Neural progenitor cell (in vitro differentiated cells): ENCODE results near the gene CCDC88B. TPM values are rescaled to one million over a fixed set of nuclear protein-coding genes. Genes with fewer than 3 reads are reported as not detected.

Source experiments
- DNase-seq: peaks from one replicate; pipeline ENCODE4 v3.0.0-alpha.2; 2016; ENCODE audit warnings: low spot score
- H2AFZ ChIP-seq: fragments of 200-600 bp; sonication (generic); replicated peaks from 2 replicates; pipeline ENCODE4 v1.6.1; 2016; ENCODE audit warnings: antibody characterized with exemption
- H3F3A ChIP-seq: fragments of 200-600 bp; sonication (generic); 2 replicates; pipeline ENCODE4 v1.6.1; 2016; ENCODE audit warnings: antibody characterized with exemption, low read depth
- H3K27ac ChIP-seq: fragments of 200-600 bp; sonication (generic); 2 replicates; pipeline ENCODE4 v1.5.1; 2016; ENCODE audit warnings: mild to moderate bottlenecking
- H3K27me3 ChIP-seq: fragments of 200-600 bp; sonication (generic); 2 replicates; pipeline ENCODE4 v1.6.1; 2016; ENCODE audit warnings: mild to moderate bottlenecking, moderate library complexity
- H3K36me3 ChIP-seq: fragments of 200-600 bp; sonication (generic); 2 replicates; pipeline ENCODE4 v1.5.1; 2016
- H3K4me1 ChIP-seq: fragments of 200-600 bp; sonication (generic); 2 replicates; pipeline ENCODE4 v1.6.1; 2016; ENCODE audit warnings: mixed run types
- H3K4me2 ChIP-seq: fragments of 200-600 bp; sonication (generic); 2 replicates; pipeline ENCODE4 v1.6.1; 2016
- H3K4me3 ChIP-seq: fragments of 200-600 bp; sonication (generic); 2 replicates; pipeline ENCODE4 v1.5.1; 2016
- H3K79me2 ChIP-seq: fragments of 200-600 bp; sonication (generic); 2 replicates; pipeline ENCODE4 v1.6.1; 2016; ENCODE audit warnings: low read depth
- H3K9ac ChIP-seq: fragments of 200-600 bp; sonication (generic); 2 replicates; pipeline ENCODE4 v1.6.1; 2016
- H3K9me3 ChIP-seq: fragments of 200-600 bp; sonication (generic); 2 replicates; pipeline ENCODE4 v1.5.1; 2016; ENCODE audit warnings: low read depth
- H4K20me1 ChIP-seq: fragments of 200-600 bp; sonication (generic); 2 replicates; pipeline ENCODE4 v1.6.1; 2016; ENCODE audit warnings: low read depth
- H3K27ac Mint-ChIP-seq: 3 replicates; pipeline ENCODE4 v1.8.0; 2021; ENCODE audit warnings: mixed read lengths
- H3K27me3 Mint-ChIP-seq: 2 replicates; pipeline ENCODE4 v1.8.0; 2022; ENCODE audit warnings: low read depth, mild to moderate bottlenecking, inconsistent platforms, moderate library complexity, mixed read lengths; ENCODE audit not compliant: insufficient read depth
- H3K36me3 Mint-ChIP-seq: 3 replicates; pipeline ENCODE4 v1.8.0; 2021; ENCODE audit warnings: mixed read lengths
- H3K4me1 Mint-ChIP-seq: 3 replicates; pipeline ENCODE4 v1.8.0; 2021; ENCODE audit warnings: mixed read lengths
- H3K4me3 Mint-ChIP-seq: 3 replicates; pipeline ENCODE4 v1.8.0; 2021; ENCODE audit warnings: mild to moderate bottlenecking, moderate library complexity, mixed read lengths
- H3K9me3 Mint-ChIP-seq: 3 replicates; pipeline ENCODE4 v1.8.0; 2020; ENCODE audit warnings: mixed read lengths
- EZH2 ChIP-seq: fragments of 200-600 bp; sonication (generic); IDR thresholded peaks from 2 replicates; pipeline ENCODE4 v1.6.1; 2017; ENCODE audit warnings: antibody characterized with exemption, mild to moderate bottlenecking, moderate library complexity
- EZH2phosphoT487 ChIP-seq: fragments of 200-600 bp; sonication (generic); IDR thresholded peaks from 2 replicates; pipeline ENCODE4 v1.6.1; 2017; ENCODE audit warnings: antibody characterized with exemption
- total RNA-seq: library from RNA; depleted of rRNA; stranded (reverse); fragments of >200 nt; gene quantifications from 2 replicates; pipeline ENCODE4 v1.2.3, GENCODE V29; 2015; ENCODE audit warnings: low replicate concordance
- TF ChIP-seq, protein P1 (sequence below): fragments of 200-600 bp; sonication (generic); IDR thresholded peaks from 2 replicates; pipeline ENCODE4 v1.5.1; 2017; ENCODE audit warnings: antibody characterized with exemption, mild to moderate bottlenecking

CCDC88B gene
- total RNA-seq, 1 donor from 2014 or later = 0.62 TPM

DNA sequence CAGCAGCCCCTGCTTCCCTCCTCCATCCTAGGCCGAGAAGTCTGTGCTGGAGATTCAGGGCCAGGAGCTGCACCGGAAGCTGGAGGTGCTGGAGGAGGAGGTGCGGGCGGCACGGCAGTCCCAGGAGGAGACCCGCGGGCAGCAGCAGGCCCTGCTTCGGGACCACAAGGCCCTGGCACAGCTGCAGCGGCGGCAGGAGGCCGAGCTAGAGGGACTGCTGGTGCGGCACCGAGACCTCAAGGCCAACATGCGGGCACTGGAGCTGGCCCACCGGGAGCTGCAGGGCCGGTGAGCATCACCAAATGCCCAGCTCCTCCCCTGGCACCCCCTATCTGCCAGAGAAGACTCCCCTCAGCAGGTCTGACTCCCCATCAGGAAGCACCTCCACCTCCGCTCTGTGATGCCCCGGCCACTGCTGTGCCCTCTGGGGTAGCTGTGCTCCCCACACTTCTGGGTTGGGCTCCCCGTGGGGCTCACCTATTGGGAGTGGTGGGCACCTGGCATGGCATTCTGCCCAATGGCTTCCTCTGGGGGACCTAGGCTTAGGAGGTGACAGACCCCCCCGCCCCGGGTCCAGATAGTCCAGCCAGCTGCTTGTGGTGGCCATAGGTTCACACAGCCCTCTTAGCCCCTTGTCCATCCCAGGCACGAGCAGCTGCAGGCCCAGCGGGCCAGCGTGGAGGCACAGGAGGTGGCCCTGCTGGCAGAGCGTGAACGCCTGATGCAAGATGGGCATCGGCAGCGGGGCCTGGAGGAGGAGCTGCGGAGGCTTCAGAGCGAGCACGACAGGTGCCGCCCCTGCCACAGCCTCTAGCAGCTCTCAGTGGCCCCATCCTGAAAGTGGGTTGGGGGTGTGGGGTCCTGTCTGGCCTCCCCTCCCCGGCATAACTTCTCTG is 12.3 kb downstream of the CCDC88B start:
- no peaks in the 10 kb centered on the region for H4K20me1 ChIP-seq
- H3K79me2 ChIP-seq = no peaks in the 10 kb centered on the region
- H3K4me3 ChIP-seq = no peak overlapping the region
- no peaks in the 10 kb centered on the region for H3K27me3 ChIP-seq
- TF ChIP-seq EZH2phosphoT487 (no peak), EZH2 (no peak)
- TF ChIP-seq, protein P1, sequence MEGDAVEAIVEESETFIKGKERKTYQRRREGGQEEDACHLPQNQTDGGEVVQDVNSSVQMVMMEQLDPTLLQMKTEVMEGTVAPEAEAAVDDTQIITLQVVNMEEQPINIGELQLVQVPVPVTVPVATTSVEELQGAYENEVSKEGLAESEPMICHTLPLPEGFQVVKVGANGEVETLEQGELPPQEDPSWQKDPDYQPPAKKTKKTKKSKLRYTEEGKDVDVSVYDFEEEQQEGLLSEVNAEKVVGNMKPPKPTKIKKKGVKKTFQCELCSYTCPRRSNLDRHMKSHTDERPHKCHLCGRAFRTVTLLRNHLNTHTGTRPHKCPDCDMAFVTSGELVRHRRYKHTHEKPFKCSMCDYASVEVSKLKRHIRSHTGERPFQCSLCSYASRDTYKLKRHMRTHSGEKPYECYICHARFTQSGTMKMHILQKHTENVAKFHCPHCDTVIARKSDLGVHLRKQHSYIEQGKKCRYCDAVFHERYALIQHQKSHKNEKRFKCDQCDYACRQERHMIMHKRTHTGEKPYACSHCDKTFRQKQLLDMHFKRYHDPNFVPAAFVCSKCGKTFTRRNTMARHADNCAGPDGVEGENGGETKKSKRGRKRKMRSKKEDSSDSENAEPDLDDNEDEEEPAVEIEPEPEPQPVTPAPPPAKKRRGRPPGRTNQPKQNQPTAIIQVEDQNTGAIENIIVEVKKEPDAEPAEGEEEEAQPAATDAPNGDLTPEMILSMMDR = no peak
- no peaks in the 10 kb centered on the region for H3K36me3 ChIP-seq
- peaks cover 20% of the 10 kb centered on the region for H3K4me1 ChIP-seq
- H3K4me1 Mint-ChIP-seq = peaks cover 33% of the 10 kb centered on the region
- DNase-seq = no peak
- no peak overlapping the region for H3K27ac Mint-ChIP-seq
- no peak overlapping the region for H3K27ac ChIP-seq
- H3K4me2 ChIP-seq = no peak overlapping the region
- no peak overlapping the region for H2AFZ ChIP-seq
- H3K9ac ChIP-seq = no peak overlapping the region
- peaks cover 6% of the 10 kb centered on the region for H3K27me3 Mint-ChIP-seq
- no peaks in the 10 kb centered on the region for H3K9me3 ChIP-seq
- no peaks in the 10 kb centered on the region for H3K36me3 Mint-ChIP-seq
- H3F3A ChIP-seq = peaks cover 22% of the 10 kb centered on the region
- H3K4me3 Mint-ChIP-seq = no peak overlapping the region
- H3K9me3 Mint-ChIP-seq = no peaks in the 10 kb centered on the region

DNA sequence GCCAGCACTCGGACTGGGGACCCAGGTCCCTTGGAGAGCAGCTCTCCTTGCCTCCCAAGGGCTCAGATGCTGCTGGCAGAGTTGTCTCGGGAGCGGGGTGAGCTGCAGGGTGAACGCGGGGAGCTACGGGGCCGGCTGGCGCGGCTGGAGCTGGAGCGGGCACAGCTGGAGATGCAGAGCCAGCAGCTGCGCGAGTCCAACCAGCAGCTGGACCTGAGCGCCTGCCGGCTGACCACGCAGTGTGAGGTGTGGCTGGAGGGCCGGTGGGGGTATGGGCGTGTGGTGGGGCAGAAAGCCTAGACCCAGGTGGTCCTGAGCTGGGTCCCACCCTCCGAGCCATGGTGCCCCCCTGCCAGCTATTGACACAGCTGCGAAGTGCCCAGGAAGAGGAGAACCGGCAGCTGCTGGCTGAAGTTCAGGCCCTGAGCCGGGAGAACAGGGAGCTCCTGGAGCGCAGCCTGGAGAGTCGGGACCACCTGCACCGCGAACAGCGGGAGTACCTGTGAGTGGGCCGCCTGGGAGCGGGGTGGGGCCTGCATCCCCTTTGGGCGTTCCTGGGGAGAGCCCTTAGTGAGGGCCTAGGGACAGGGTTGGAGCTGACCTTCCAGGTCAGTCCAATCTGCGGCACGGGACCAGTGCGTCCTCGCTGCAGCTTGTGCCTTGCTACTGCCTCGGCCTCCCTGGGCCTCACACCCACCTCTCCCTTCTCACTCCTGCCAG is 13.2 kb downstream of the CCDC88B start:
- DNase-seq = no peak
- Histone ChIP-seq H3F3A (peaks cover 22% of the 10 kb centered on the region), H3K9ac (no peak overlapping the region), H4K20me1 (no peaks in the 10 kb centered on the region), H3K9me3 (no peaks in the 10 kb centered on the region), H3K4me1 (peaks cover 22% of the 10 kb centered on the region), H2AFZ (no peak overlapping the region), H3K36me3 (no peaks in the 10 kb centered on the region), H3K4me2 (no peak overlapping the region), H3K27ac (no peak overlapping the region), H3K4me3 (no peak overlapping the region), H3K27me3 (no peaks in the 10 kb centered on the region), H3K79me2 (no peaks in the 10 kb centered on the region)
- Mint-ChIP-seq H3K27ac (no peak overlapping the region), H3K4me3 (no peak overlapping the region), H3K27me3 (peaks cover 7% of the 10 kb centered on the region), H3K36me3 (no peaks in the 10 kb centered on the region), H3K4me1 (peaks cover 32% of the 10 kb centered on the region), H3K9me3 (no peaks in the 10 kb centered on the region)
- TF ChIP-seq EZH2phosphoT487 (no peak), EZH2 (no peak)
- TF ChIP-seq, protein P1 = no peak

DNA sequence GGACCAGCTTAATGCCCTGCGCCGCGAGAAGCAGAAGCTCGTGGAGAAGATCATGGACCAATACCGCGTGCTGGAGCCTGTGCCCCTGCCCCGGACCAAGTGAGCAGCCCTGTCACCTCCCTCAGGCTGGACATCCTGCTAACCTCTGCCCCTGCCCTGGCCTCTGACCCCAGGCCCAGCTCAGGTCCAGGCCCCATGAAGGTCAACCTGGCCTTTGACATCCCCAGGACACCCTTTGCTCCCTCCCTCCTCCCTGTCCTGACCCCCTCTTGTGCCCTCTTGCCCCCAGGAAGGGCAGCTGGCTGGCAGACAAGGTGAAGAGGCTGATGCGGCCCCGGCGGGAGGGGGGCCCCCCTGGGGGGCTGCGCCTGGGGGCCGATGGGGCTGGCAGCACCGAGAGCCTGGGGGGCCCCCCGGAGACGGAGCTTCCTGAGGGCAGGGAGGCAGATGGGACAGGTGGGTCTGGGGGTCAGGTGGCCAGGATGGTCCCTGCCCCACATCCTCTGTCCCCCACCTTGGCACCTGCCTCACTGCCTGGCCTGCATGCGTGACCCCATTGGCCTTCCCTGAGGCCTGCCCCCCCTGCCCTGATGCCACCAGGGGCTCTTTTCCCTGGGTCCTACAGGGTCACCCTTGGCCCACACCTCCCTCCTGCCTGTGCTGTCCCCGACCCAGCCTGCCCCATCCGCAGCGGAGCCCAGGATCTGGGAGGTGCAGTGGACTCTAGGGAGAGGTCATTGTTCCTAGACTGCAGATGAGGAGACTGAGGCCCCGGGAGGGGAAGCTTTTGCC is 13.9 kb downstream of the CCDC88B start:
- no peaks in the 10 kb centered on the region for H3K27me3 ChIP-seq
- no peak overlapping the region for H3K4me2 ChIP-seq
- peaks cover 22% of the 10 kb centered on the region for H3F3A ChIP-seq
- Mint-ChIP-seq H3K4me1 (peaks cover 27% of the 10 kb centered on the region), H3K9me3 (no peaks in the 10 kb centered on the region), H3K27me3 (peaks cover 7% of the 10 kb centered on the region), H3K4me3 (no peak overlapping the region), H3K27ac (no peak overlapping the region), H3K36me3 (no peaks in the 10 kb centered on the region)
- H3K4me1 ChIP-seq = peaks cover 22% of the 10 kb centered on the region
- H3K9me3 ChIP-seq = no peaks in the 10 kb centered on the region
- H3K4me3 ChIP-seq = no peak overlapping the region
- TF ChIP-seq, protein P1 = no peak
- TF ChIP-seq EZH2phosphoT487 = no peak
- TF ChIP-seq EZH2 = no peak
- H3K9ac ChIP-seq = no peak overlapping the region
- no peak overlapping the region for H2AFZ ChIP-seq
- no peaks in the 10 kb centered on the region for H3K79me2 ChIP-seq
- H3K27ac ChIP-seq = no peak overlapping the region
- DNase-seq = no peak
- no peaks in the 10 kb centered on the region for H3K36me3 ChIP-seq
- H4K20me1 ChIP-seq = no peaks in the 10 kb centered on the region
